HG02840 (cell line): ENCODE data around the gene ADAM8.
A peak's percentile ranks its signal among the peaks of the same experiment; 100 is the strongest.

Experiments
- ATAC-seq: cut with Tn5 transposase; IDR thresholded peaks from one replicate; pipeline ENCODE4 v1.9.1; 2021; ENCODE audit warnings: mild to moderate bottlenecking, moderate library complexity, moderate number of reproducible peaks; ENCODE audit not compliant: unreplicated experiment, low FRiP score

The ADAM8 gene

DNA sequence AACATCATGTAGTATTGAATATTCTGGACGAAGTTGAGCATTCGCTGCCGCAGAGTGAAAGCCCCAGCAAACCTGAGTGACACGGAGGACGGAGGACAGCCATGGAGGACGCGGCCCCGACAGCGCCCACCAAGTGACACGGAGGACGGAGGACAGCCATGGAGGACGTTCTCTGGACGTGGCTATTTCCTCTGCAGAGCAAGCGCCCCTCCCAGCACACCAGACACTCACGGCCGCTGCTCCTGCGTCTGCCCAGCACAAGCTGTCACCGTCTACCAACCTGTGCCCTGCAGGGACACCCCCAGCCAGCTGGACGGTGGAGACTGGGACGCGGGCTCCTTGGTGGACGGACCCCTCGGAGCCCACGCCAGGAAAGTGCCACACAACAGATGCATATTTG lies 7.3 kb upstream of the ADAM8 start:
- ATAC-seq = no peak

GRCh38 chr10:133282846-133283390 lies 6.2 kb upstream of the ADAM8 start:
- no peak for ATAC-seq

DNA sequence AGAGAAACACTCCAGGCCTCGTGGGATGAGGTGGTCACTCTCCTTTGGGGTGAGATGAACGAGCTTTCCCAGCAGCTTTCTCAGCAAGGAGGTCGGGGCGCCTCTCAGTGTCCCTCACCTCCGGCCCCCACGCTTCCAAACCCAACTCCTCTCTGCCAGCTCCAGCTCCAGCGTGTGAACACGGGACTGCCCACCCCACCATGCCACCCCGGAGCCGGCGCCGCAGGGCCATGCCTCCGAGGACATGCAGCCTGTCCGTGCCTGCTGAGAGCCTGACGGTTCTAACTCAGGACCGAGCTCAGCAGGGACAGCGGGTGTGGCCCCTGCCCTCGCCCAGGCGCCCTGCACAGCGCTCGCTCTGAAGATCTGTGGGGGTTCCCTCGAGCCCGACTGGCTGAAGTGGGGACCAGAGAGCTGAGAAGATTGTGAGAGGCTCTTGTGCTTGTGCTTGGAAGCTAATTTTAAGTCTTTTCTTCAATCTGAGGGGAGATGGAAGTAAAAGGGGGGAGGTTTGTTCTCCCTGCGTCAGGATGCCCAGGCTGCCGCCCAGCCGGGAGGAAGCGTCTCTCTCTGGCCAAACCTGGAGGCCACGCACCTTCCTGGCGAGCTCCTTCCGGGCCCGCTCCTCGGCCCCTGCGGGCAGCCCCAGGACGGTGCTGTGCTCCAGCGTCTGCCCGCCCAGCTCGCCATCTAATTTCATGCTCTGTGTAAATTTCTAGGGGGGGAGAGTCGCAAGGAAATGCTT lies 5.1 kb upstream of the ADAM8 start:
- no peak for ATAC-seq

DNA sequence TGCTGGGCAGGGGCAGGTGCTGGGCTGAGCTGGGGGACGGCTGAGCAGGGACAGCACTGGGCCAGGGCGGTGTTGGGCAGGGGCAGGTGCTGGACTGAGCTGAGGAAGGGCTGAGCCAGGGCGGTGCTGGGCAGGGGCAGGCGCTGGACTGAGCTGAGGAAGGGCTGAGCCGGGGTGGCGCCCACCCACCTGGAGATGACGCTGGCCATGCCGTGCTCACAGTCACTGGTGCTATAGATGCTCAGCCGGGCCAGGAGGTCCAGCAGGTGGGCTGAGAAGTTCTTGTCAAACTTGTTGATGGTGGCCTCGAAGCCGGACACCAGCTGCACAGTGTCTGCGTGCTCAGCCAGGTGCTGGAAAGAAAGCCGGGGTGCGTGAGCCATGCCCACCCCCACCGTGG lies 4.4 kb upstream of the ADAM8 start:
- ATAC-seq = no peak

- ATAC-seq = no peak
Observed at GRCh38 chr10:133280391-133281059, 3.9 kb upstream of the ADAM8 start.

DNA sequence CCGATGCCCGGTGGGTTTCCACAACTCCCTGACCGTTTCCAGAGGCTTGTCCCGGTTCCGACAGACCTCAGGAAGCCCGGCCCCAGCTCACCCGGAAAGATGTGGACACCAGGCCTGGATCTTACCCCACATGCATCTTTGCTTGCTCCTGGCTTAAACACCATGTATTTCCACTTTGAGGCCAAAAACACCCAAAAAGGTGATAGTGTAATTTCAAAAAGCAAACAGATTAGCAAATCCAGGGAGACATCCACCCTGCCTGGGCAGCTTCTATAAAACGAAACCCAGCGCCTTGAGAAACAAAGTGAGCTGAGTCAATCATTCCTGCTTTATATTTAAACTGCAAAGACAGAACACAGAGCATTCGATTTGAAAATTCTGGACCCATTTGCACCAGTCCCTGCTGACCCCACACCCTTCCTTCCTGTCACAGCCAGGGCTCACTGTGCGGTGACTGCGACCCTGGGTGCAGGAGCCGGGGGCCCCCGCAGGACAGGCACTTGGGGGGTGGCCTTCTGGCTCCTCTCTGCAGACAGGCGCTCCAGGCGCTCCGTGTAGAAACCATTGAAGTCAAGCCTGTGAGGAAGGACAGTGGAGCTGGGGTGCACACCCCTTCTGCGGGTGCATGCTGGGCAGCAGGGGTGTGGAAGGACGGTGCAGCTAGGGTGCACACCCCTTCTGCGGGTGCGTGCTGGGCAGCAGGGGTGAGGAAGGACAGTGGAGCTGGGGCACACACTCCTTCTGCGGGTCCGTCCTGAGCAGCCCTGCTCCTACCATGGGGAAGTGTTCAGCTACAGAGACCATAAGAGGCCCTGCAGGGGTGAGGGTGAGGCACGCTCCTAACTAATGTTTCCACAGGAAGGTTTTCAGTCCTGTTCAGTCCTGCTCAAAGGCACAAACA lies 2.9 kb upstream of the ADAM8 start:
- no peak for ATAC-seq

DNA sequence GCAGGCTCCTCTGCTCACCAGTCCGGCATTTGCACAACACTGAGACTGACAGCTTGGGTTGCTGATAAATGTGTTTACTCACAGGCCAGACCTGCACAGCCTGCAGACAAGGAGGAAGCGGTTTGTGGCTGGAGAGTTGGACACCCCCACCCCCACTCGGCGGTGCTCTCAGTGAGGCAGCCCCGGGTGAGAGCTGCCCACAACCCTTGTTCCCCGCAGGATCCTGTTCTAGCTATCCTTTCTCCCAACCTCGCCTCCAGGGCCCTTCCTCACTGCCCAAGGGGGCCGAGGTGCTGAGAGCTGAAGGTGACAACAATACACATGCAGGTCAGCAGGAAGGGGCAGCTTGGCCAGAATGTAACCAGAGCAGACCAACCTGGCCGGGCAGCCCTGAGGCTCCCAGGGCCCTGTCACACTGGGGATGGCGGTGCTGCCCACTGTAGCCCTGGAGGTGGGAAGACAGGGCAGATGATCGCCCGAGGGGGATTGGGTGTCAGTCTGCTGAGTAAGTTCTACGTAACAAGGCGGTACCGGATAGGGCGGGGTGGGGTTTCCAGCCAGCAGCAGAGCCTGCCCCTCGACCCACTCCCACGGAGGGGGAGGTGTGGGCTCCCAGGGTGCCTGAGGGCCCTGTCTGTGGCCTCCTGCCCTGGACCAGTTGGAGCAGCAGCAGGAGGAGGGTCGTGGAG lies 2.1 kb upstream of the ADAM8 start:
- ATAC-seq = no peak

DNA sequence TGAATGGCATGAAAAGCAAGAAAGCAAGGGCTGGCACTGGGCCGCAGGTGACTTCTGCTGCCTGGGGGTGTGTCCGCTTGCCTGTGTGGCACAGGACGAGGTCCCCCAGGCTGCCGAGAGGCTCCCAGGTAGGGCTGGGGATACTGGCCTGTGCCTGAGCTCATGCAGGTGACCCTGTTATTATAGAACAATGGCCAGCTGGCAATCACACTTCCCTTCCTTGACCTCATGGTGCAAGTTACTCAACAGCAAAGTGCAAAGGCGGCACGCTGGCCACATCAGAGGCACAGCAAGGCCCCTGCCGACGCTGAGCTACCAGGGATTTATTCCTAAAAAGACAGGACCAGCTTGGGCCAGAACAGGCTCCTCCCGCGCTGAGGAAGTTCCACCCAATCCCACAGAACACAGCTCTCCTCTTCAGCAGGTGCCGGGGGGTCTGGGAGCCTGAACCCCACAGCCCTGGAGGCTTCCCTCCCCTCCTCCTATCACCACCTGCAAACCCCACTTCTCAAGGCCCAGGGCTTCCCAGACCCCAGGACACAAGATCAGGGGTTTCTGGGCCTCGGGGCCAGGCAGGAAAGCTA lies 1.4 kb upstream of the ADAM8 start:
- ATAC-seq = no peak

GRCh38 chr10:133277277-133277992 lies 767 bp upstream of the ADAM8 start:
- ATAC-seq = no peak

- no peak for ATAC-seq
Observed at GRCh38 chr10:133276100-133276434, 601 bp downstream of the ADAM8 start.

GRCh38 chr10:133275684-133276092 lies 980 bp downstream of the ADAM8 start:
- peak; percentile 25 for ATAC-seq

DNA sequence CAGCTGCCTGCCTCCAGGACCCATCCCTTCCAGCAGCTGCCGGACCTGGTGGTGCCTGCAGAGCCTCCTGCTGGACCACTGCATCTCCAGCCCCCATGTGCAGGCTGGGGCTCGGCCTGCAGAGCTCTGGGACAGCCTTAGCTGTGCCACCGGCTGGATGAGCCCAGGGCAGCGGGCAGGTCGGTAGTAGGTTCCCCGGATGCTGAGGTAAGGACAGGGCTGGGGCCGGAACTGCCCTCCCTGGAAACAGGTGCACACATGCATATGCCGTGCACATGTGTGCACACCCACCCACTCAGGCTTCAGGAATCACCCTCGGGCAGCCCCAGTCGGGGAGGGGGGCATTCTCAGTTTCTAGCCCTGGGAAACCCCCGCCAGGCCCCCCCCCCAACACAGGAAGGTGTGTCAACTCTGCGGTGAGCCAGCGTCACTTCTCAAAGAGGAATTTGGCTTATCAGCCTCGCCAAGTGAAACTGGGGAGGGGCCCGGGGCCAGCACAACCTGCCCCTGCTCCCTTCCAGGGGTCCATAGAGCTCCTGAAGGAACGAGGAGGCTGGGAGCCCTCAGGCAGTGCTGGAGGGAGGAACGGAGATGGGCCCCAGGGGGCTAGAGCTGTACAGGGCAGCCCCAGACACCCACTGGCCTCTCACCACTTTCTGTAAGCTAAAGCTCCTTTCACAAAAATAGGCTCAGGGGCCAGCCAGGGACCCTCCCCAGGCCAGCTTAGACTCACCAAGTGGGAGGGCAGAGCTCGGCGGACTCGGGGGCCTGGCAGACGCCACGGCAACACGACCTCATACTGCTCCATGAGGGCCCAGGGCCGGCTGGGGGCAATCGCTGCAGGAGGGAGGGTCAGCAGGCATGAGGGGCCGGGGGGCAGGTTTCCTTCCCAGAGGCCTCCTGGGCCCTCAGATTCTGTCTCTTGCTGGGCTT lies 1.7 kb downstream of the ADAM8 start:
- peak; percentile 52 for ATAC-seq

DNA sequence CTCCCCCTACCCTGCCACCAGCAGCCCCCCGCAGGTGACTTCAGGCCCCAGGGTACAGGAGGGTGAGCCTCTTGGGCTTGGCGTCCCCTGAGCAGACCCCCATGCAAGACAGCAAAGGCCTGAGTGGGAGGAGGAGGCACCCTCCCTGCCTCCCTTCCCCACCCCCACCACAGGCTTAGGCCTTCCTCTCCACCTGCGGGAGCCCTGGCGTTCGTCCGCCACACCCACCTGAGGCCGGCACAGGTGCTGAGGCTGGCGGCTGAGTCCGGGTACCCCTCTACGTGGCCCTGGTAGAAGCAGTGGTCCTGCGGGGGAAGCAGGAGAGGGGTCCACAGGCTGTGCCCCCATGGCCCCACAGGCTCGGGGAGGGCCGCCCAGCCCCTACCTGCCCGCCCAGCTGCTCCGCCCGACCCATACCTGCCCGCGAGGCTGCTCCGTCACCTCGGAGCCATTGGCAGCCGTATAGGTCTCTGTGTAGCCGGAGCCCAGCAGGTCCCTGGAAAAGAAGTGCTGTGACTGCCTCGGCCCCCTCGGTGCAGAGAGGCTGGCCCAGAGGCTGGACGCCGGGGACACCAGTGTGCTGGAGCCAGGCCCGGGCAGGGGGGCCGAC lies 3.0 kb downstream of the ADAM8 start:
- ATAC-seq = no peak

- ATAC-seq = no peak
Observed at GRCh38 chr10:133272964-133273420, 3.7 kb downstream of the ADAM8 start.

DNA sequence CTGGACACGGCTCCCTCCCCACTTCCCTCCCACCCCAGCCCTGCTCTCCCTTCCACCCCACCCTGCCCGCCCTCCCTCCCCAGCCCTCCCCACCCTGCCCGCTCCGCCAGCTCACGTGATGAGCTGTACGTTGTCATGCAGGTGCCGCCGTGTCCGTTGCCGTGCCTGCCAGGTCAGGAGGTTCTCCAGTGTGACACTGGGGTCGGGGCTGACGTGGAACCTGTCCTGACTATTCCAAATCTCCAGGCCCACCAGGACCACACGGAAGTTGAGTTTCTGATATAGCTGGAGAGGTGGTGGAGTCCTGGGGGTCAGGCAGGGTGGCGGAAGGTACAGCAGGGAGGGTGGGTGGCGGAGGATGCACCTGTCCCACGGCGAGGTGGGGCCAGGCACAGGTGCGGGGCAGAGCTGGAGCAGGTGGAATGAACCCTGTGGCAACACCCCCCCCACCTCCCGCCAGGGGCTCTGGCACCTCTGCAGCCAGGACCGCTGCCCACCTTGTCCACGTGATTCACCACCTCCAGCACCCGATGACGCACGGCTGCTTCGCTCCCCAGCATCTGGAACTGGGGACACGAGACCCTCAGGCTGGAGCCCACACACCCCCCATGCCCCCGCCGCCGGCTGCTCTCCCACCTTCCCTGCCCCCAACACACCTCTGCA lies 4.2 kb downstream of the ADAM8 start:
- ATAC-seq = no peak

GRCh38 chr10:133271521-133272300 lies 5.0 kb downstream of the ADAM8 start:
- ATAC-seq = no peak
